ENCODE results near the gene GRB2. TPM values are rescaled to one million over a fixed set of nuclear protein-coding genes. Genes with fewer than 3 reads are reported as not detected.
"Not testable (repeated sequence)": the region's sequence is repeated elsewhere in the genome, so short reads cannot be mapped to it uniquely, and the experiment has no call there.

GRB2 gene
- total RNA-seq, 1 donor from 2014 or later, result 95.0 TPM

DNA sequence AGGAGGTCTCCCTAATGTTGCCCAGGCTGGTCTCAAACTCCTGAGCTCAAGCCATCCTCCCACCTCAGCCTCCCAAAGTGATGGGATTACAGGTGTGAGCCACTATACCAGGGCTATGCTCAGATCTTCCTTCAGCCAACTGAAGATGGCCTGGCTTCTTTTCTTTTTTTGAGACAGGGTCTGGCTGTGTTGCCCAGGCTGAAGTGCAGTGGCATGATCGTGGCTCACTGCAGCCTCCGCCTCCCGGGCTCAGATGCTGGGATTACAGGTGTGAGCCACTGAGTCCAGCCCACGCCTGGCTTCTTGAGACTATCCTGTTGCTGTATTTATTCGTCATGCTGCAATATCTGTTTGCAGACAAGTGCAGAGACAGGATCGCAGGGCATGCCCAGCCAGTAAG lies 120.4 kb downstream of the GRB2 start:
- Mint-ChIP-seq H3K27me3 (ENCODE audit: unreplicated experiment) (peaks cover 8% of the 10 kb centered on the region), H3K27ac (ENCODE audit: unreplicated experiment) (no peak overlapping the region), H3K4me1 (ENCODE audit: unreplicated experiment) (peaks cover 8% of the 10 kb centered on the region), H3K4me3 (ENCODE audit: unreplicated experiment) (no peak overlapping the region), H3K9me3 (ENCODE audit: unreplicated experiment) (no peaks in the 10 kb centered on the region), H3K36me3 (ENCODE audit: low read depth, unreplicated experiment) (no peaks in the 10 kb centered on the region)
- TF ChIP-seq, protein P1, sequence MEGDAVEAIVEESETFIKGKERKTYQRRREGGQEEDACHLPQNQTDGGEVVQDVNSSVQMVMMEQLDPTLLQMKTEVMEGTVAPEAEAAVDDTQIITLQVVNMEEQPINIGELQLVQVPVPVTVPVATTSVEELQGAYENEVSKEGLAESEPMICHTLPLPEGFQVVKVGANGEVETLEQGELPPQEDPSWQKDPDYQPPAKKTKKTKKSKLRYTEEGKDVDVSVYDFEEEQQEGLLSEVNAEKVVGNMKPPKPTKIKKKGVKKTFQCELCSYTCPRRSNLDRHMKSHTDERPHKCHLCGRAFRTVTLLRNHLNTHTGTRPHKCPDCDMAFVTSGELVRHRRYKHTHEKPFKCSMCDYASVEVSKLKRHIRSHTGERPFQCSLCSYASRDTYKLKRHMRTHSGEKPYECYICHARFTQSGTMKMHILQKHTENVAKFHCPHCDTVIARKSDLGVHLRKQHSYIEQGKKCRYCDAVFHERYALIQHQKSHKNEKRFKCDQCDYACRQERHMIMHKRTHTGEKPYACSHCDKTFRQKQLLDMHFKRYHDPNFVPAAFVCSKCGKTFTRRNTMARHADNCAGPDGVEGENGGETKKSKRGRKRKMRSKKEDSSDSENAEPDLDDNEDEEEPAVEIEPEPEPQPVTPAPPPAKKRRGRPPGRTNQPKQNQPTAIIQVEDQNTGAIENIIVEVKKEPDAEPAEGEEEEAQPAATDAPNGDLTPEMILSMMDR (IDR thresholded peaks at IDR 0.05; ENCODE audit: unreplicated experiment), result no peak
- DNase-seq (ENCODE audit: low spot score), result no peak

DNA sequence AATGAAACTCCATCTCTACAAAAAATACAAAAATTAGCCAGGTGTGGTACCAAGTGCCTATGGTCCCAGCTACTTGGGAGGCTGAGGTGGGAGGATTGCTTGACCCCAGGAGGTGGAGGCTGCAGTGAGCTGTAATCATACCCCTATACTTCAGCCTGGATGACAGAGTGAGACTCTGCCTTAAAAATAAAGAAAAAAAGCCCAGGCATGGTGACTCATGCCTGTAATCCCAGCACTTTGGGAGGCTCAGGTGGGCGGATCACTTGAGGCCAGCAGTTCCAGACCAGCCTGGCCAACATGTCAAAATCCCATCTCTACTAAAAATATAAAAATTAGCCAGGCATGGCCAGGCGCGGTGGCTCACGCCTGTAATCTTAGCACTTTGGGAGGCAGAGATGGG lies 125.3 kb downstream of the GRB2 start:
- H3K27me3 Mint-ChIP-seq (ENCODE audit: unreplicated experiment); H3K4me1 Mint-ChIP-seq (ENCODE audit: unreplicated experiment); H3K27ac Mint-ChIP-seq (ENCODE audit: unreplicated experiment); DNase-seq (ENCODE audit: low spot score); H3K36me3 Mint-ChIP-seq (ENCODE audit: low read depth, unreplicated experiment); H3K9me3 Mint-ChIP-seq (ENCODE audit: unreplicated experiment); H3K4me3 Mint-ChIP-seq (ENCODE audit: unreplicated experiment): not testable (repeated sequence)

DNA sequence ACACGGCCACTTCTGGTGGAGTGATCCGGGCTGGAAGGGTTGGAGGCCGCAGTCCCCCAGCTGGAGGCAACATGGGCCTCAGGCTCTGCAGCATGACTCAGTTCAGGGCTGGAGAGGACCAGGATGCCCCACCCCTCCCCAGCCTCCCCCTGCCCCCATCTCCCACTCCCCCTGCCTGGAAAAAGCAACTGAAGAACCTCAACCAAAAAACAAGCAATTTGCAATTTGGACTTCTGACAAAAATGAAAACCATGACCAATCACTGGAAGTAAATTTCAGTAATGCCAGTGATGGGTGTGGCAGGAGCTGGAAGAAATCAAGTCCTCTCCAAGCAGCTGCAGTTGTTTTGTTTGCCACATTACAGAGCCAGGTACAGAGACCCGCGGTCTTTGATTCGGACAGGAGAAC lies 127.8 kb downstream of the GRB2 start:
- Mint-ChIP-seq H3K4me1 (ENCODE audit: unreplicated experiment) (peaks cover 12% of the 10 kb centered on the region), H3K36me3 (ENCODE audit: low read depth, unreplicated experiment) (no peaks in the 10 kb centered on the region), H3K4me3 (ENCODE audit: unreplicated experiment) (no peak overlapping the region), H3K27ac (ENCODE audit: unreplicated experiment) (no peak overlapping the region), H3K9me3 (ENCODE audit: unreplicated experiment) (no peaks in the 10 kb centered on the region), H3K27me3 (ENCODE audit: unreplicated experiment) (no peaks in the 10 kb centered on the region)
- TF ChIP-seq, protein P1 (IDR thresholded peaks at IDR 0.05; ENCODE audit: unreplicated experiment), result no peak
- no peak for DNase-seq (ENCODE audit: low spot score)

DNA sequence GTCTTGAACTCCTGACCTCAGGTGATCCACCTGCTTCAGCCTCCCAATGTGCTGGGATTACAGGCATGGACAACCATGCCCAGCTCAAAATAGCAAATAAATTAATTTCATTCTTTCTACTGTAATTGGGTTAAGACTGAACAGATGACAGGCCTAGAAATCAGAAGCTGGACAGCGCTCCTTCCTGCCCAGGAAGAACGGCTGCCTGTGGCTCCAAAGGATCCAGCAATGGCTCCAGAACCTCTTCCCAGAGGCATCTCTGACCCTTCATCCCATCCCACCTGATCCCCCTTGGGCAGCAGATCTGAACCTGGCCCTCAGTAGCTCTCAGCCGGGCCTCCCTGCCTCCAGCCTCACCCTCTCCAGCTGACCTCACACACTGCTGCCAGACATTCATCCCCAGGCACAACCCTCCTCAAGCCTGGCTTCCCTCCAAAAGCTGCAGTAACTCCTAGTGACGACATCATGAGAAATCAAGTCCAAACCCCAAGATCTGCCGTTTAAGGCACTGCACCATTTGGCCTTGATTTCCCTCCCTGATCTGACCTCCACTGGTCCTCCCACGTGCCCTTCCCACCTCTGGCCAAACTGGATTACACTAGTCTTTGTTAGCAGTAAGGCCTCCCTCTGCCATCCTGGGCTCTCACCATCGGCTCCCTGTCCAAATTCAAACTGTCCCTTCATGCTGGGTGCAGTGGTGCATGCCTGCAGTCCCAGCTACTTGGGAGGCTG lies 131.3 kb downstream of the GRB2 start:
- H3K4me1 Mint-ChIP-seq (ENCODE audit: unreplicated experiment), result peaks cover 21% of the 10 kb centered on the region
- peak overlapping the region; percentile 26 for H3K27ac Mint-ChIP-seq (ENCODE audit: unreplicated experiment)
- H3K9me3 Mint-ChIP-seq (ENCODE audit: unreplicated experiment), result no peaks in the 10 kb centered on the region
- no peaks in the 10 kb centered on the region for H3K36me3 Mint-ChIP-seq (ENCODE audit: low read depth, unreplicated experiment)
- peak overlapping the region; percentile 44 for H3K4me3 Mint-ChIP-seq (ENCODE audit: unreplicated experiment)
- DNase-seq (ENCODE audit: low spot score), result no peak
- TF ChIP-seq, protein P1 (IDR thresholded peaks at IDR 0.05; ENCODE audit: unreplicated experiment), result no peak
- H3K27me3 Mint-ChIP-seq (ENCODE audit: unreplicated experiment), result no peaks in the 10 kb centered on the region

DNA sequence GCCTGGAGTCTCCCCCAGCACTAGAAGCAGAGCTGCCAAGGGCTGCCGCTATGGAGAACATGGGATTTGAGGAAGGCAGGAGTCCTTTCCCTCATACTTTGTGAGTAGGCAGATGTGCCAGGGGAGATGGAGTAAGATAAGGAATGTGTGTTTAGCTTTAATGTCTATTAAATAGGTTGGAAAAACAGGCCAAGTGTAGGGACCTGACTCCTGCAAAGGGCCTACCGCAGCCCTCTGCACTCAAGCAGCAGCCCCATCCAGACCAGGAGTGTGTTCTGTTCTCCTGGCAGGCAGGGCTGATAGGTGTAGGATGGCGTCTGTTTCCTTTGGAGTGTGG lies 132.7 kb downstream of the GRB2 start:
- H3K27me3 Mint-ChIP-seq (ENCODE audit: unreplicated experiment), result no peaks in the 10 kb centered on the region
- H3K4me3 Mint-ChIP-seq (ENCODE audit: unreplicated experiment), result no peak overlapping the region
- H3K27ac Mint-ChIP-seq (ENCODE audit: unreplicated experiment), result no peak overlapping the region
- TF ChIP-seq, protein P1 (IDR thresholded peaks at IDR 0.05; ENCODE audit: unreplicated experiment), result no peak
- no peaks in the 10 kb centered on the region for H3K9me3 Mint-ChIP-seq (ENCODE audit: unreplicated experiment)
- peaks cover 31% of the 10 kb centered on the region for H3K4me1 Mint-ChIP-seq (ENCODE audit: unreplicated experiment)
- no peak for DNase-seq (ENCODE audit: low spot score)
- H3K36me3 Mint-ChIP-seq (ENCODE audit: low read depth, unreplicated experiment), result no peaks in the 10 kb centered on the region

Data from endothelial cell (in vitro differentiated cells).